ENCODE measurements around the gene GATB.

DNA sequence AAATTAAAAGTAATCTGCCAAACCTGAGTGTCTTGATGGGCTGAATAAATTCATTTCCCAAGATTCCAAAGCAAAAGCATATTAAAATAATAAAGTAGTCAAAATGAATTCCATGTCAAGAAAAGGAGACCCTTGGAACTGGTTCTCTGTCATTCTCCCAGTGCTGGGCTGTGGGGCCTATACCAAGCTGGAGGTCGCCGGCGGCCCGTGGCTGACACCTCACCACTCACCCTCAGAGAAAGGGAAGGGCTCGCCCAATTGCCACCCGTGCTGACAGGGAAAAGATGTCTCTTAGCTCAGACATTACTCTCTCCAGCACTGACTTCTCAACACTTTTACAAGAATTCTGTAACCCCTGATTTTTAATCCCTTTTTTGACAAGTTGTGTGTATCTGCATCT lies 51.7 kb downstream of the GATB start:
- TF ChIP-seq, protein P1, sequence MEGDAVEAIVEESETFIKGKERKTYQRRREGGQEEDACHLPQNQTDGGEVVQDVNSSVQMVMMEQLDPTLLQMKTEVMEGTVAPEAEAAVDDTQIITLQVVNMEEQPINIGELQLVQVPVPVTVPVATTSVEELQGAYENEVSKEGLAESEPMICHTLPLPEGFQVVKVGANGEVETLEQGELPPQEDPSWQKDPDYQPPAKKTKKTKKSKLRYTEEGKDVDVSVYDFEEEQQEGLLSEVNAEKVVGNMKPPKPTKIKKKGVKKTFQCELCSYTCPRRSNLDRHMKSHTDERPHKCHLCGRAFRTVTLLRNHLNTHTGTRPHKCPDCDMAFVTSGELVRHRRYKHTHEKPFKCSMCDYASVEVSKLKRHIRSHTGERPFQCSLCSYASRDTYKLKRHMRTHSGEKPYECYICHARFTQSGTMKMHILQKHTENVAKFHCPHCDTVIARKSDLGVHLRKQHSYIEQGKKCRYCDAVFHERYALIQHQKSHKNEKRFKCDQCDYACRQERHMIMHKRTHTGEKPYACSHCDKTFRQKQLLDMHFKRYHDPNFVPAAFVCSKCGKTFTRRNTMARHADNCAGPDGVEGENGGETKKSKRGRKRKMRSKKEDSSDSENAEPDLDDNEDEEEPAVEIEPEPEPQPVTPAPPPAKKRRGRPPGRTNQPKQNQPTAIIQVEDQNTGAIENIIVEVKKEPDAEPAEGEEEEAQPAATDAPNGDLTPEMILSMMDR (conservative IDR thresholded peaks at IDR 0.05 in 1 of 2, IDR thresholded peaks at IDR 0.05 in 1 of 2; ENCODE audit: low read depth in 1 of 2, low read length in 2 of 2): no peak
- TF ChIP-seq EZH2 (IDR thresholded peaks at IDR 0.05; ENCODE audit: low read length, missing control alignments): no peak

All from fibroblast of lung (primary cell).